Loucy (cell line): Measurements from ENCODE around the gene ABHD5.

Experiments used
- H2AFZ ChIP-seq: fragments of 200-600 bp; sonication (generic); 2 replicates; pipeline ENCODE4 v1.6.0; 2016; ENCODE audit warnings: antibody characterized with exemption, mild to moderate bottlenecking, low read length, moderate library complexity
- H3F3A ChIP-seq: fragments of 200-600 bp; 2 replicates; pipeline ENCODE4 v1.6.0; 2016; ENCODE audit warnings: antibody characterized with exemption, low read depth, mild to moderate bottlenecking
- H3K27me3 ChIP-seq: fragments of 200-600 bp; sonication (generic); 2 replicates; pipeline ENCODE4 v1.6.1; 2014; ENCODE audit warnings: low read length, mild to moderate bottlenecking; ENCODE audit not compliant: insufficient read depth, poor library complexity, severe bottlenecking
- H3K36me3 ChIP-seq: fragments of 200-600 bp; sonication (generic); 2 replicates; pipeline ENCODE4 v1.6.1; 2016; ENCODE audit warnings: low read length; ENCODE audit not compliant: insufficient read depth
- H3K4me1 ChIP-seq: fragments of 200-600 bp; sonication (generic); 2 replicates; pipeline ENCODE4 v1.5.1; 2014; ENCODE audit warnings: low read length, mild to moderate bottlenecking; ENCODE audit not compliant: insufficient read depth, poor library complexity, severe bottlenecking
- H3K4me2 ChIP-seq: fragments of 200-600 bp; sonication (generic); 2 replicates; pipeline ENCODE4 v1.6.0; 2014; ENCODE audit warnings: antibody characterized with exemption, low read length, low read depth, mild to moderate bottlenecking; ENCODE audit not compliant: poor library complexity, severe bottlenecking
- H3K4me3 ChIP-seq: fragments of 200-600 bp; sonication (generic); 2 replicates; pipeline ENCODE4 v1.5.1; 2014; ENCODE audit warnings: low read length, mild to moderate bottlenecking, mixed read lengths; ENCODE audit not compliant: poor library complexity, severe bottlenecking
- H3K79me2 ChIP-seq: fragments of 200-600 bp; sonication (generic); 2 replicates; pipeline ENCODE4 v1.6.1; 2014; ENCODE audit warnings: low read length; ENCODE audit not compliant: insufficient read depth
- H3K9ac ChIP-seq: fragments of 200-600 bp; sonication (generic); 2 replicates; pipeline ENCODE4 v1.6.0; 2014; ENCODE audit warnings: mild to moderate bottlenecking, low read depth, low read length, moderate library complexity; ENCODE audit not compliant: poor library complexity, severe bottlenecking
- H3K9me2 ChIP-seq: fragments of 200-600 bp; sonication (generic); replicated peaks from 2 replicates; pipeline ENCODE4 v1.6.1; 2016; ENCODE audit warnings: low read depth, low read length, mixed read lengths
- H3K9me3 ChIP-seq: fragments of 200-600 bp; sonication (generic); 2 replicates; pipeline ENCODE4 v1.6.1; 2014; ENCODE audit warnings: mild to moderate bottlenecking, antibody characterized with exemption, low read length, low read depth; ENCODE audit not compliant: insufficient read depth
- H4K20me1 ChIP-seq: fragments of 200-600 bp; sonication (generic); 2 replicates; pipeline ENCODE4 v1.6.0; 2014; ENCODE audit warnings: antibody characterized with exemption, low read length, mild to moderate bottlenecking; ENCODE audit not compliant: insufficient read depth, poor library complexity, severe bottlenecking
- CTCF ChIP-seq: fragments of 200-600 bp; sonication (generic); conservative IDR thresholded peaks from 2 replicates; pipeline ENCODE4 v1.5.1; 2014; ENCODE audit warnings: mild to moderate bottlenecking, antibody characterized with exemption, low read length
- EZH2phosphoT487 ChIP-seq: fragments of 200-600 bp; IDR thresholded peaks from 2 replicates; pipeline ENCODE4 v1.6.1; 2018; ENCODE audit warnings: antibody characterized with exemption, mild to moderate bottlenecking, moderate library complexity, borderline replicate concordance

Gene ABHD5

GRCh38 chr3:43707266-43707665 lies 16.5 kb downstream of the ABHD5 start:
- Histone ChIP-seq H3F3A (no peaks in the 10 kb centered on the region), H3K9ac (no peak overlapping the region), H3K79me2 (no peaks in the 10 kb centered on the region), H2AFZ (no peak overlapping the region), H3K27me3 (no peaks in the 10 kb centered on the region), H4K20me1 (no peaks in the 10 kb centered on the region), H3K36me3 (peaks cover 22% of the 10 kb centered on the region; the same call in 1 of the 2 replicates), H3K4me1 (no peaks in the 10 kb centered on the region), H3K9me3 (no peaks in the 10 kb centered on the region), H3K9me2 (no peaks in the 10 kb centered on the region), H3K4me3 (no peak overlapping the region), H3K4me2 (no peak overlapping the region)
- TF ChIP-seq EZH2phosphoT487: no peak

GRCh38 chr3:43707998-43708397 lies 17.3 kb downstream of the ABHD5 start:
- Histone ChIP-seq H3K27me3 (no peaks in the 10 kb centered on the region), H3K79me2 (no peaks in the 10 kb centered on the region), H3K9me2 (no peaks in the 10 kb centered on the region), H2AFZ (no peak overlapping the region), H4K20me1 (no peaks in the 10 kb centered on the region), H3K4me2 (no peak overlapping the region), H3K36me3 (peaks cover 25% of the 10 kb centered on the region; the same call in 1 of the 2 replicates), H3K9ac (no peak overlapping the region), H3F3A (no peaks in the 10 kb centered on the region), H3K9me3 (no peaks in the 10 kb centered on the region), H3K4me3 (no peak overlapping the region), H3K4me1 (no peaks in the 10 kb centered on the region)
- TF ChIP-seq CTCF (no peak), EZH2phosphoT487 (no peak)

GRCh38 chr3:43709022-43709421 lies 18.3 kb downstream of the ABHD5 start:
- H3K9me2 ChIP-seq: no peaks in the 10 kb centered on the region
- H3K79me2 ChIP-seq: no peaks in the 10 kb centered on the region
- H4K20me1 ChIP-seq: no peaks in the 10 kb centered on the region
- H3K27me3 ChIP-seq: no peaks in the 10 kb centered on the region
- H3K36me3 ChIP-seq: peaks cover 26% of the 10 kb centered on the region; the same call in 1 of the 2 replicates
- TF ChIP-seq CTCF: no peak
- no peak for TF ChIP-seq EZH2phosphoT487
- no peaks in the 10 kb centered on the region for H3F3A ChIP-seq
- no peak overlapping the region for H3K9ac ChIP-seq
- no peaks in the 10 kb centered on the region for H3K9me3 ChIP-seq
- no peak overlapping the region for H3K4me2 ChIP-seq
- no peak overlapping the region for H2AFZ ChIP-seq
- H3K4me3 ChIP-seq: no peak overlapping the region
- H3K4me1 ChIP-seq: no peaks in the 10 kb centered on the region

- Histone ChIP-seq H3K36me3 (peaks cover 28% of the 10 kb centered on the region; the same call in 1 of the 2 replicates), H3F3A (no peaks in the 10 kb centered on the region), H3K4me3 (no peak overlapping the region), H4K20me1 (no peaks in the 10 kb centered on the region), H3K9me3 (no peaks in the 10 kb centered on the region), H3K4me1 (no peaks in the 10 kb centered on the region), H3K27me3 (no peaks in the 10 kb centered on the region), H3K79me2 (no peaks in the 10 kb centered on the region), H2AFZ (no peak overlapping the region), H3K9me2 (no peaks in the 10 kb centered on the region), H3K4me2 (no peak overlapping the region), H3K9ac (no peak overlapping the region)
- TF ChIP-seq CTCF (no peak), EZH2phosphoT487 (no peak)
These were observed 19.9 kb downstream of the ABHD5 start for GRCh38 chr3:43710607-43711006.
